Endometrium (tissue), 2 donors: ENCODE data around the gene RNF32.

Experiments
- FAIRE-seq: peaks from 2 replicates; lab custom pipeline; 2012; peaks lifted over from hg19 to GRCh38; lab: Jason Lieb, UNC
- donor health status: control.
- donor health status: control.

RNF32 gene

GRCh38 chr7:156640257-156640948 lies at the start of gene RNF32:
Gene RNF32 (plus strand): TSS chr7:156640774. CDS start chr7:156643878, 3,104 bp downstream.
- no peak for FAIRE-seq

- no peak for FAIRE-seq
Observed at GRCh38 chr7:156592155-156592884, 48.3 kb upstream of the RNF32 start.

GRCh38 chr7:156594283-156595080 lies 46.1 kb upstream of the RNF32 start:
- no peak for FAIRE-seq

- no peak for FAIRE-seq
Observed at GRCh38 chr7:156600496-156600895, 40.1 kb upstream of the RNF32 start.

GRCh38 chr7:156602283-156602682 lies 38.3 kb upstream of the RNF32 start:
- no peak for FAIRE-seq

GRCh38 chr7:156603011-156603410 lies 37.6 kb upstream of the RNF32 start:
- no peak for FAIRE-seq

GRCh38 chr7:156603629-156604028 lies 36.9 kb upstream of the RNF32 start:
- FAIRE-seq: no peak

- no peak for FAIRE-seq
Observed at GRCh38 chr7:156604311-156604710, 36.3 kb upstream of the RNF32 start.

- FAIRE-seq: no peak
Observed at GRCh38 chr7:156604836-156605695, 35.5 kb upstream of the RNF32 start.

- no peak for FAIRE-seq
Observed at GRCh38 chr7:156606135-156606534, 34.4 kb upstream of the RNF32 start.

- no peak for FAIRE-seq
Observed at GRCh38 chr7:156606691-156607331, 33.8 kb upstream of the RNF32 start.

- no peak for FAIRE-seq
Observed at GRCh38 chr7:156607332-156608172, 33.0 kb upstream of the RNF32 start.

GRCh38 chr7:156608173-156608478 lies 32.4 kb upstream of the RNF32 start:
- FAIRE-seq: no peak

GRCh38 chr7:156609010-156609877 lies 31.3 kb upstream of the RNF32 start:
- no peak for FAIRE-seq

GRCh38 chr7:156610130-156610529 lies 30.4 kb upstream of the RNF32 start:
- FAIRE-seq: no peak

- FAIRE-seq: no peak
Observed at GRCh38 chr7:156610601-156611000, 30.0 kb upstream of the RNF32 start.

- no peak for FAIRE-seq
Observed at GRCh38 chr7:156611014-156612010, 29.3 kb upstream of the RNF32 start.

- FAIRE-seq: no peak
Observed at GRCh38 chr7:156612930-156613329, 27.6 kb upstream of the RNF32 start.
